ENCODE results near the gene ETV7.

- TF ChIP-seq, protein P1, sequence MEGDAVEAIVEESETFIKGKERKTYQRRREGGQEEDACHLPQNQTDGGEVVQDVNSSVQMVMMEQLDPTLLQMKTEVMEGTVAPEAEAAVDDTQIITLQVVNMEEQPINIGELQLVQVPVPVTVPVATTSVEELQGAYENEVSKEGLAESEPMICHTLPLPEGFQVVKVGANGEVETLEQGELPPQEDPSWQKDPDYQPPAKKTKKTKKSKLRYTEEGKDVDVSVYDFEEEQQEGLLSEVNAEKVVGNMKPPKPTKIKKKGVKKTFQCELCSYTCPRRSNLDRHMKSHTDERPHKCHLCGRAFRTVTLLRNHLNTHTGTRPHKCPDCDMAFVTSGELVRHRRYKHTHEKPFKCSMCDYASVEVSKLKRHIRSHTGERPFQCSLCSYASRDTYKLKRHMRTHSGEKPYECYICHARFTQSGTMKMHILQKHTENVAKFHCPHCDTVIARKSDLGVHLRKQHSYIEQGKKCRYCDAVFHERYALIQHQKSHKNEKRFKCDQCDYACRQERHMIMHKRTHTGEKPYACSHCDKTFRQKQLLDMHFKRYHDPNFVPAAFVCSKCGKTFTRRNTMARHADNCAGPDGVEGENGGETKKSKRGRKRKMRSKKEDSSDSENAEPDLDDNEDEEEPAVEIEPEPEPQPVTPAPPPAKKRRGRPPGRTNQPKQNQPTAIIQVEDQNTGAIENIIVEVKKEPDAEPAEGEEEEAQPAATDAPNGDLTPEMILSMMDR (IDR thresholded peaks at IDR 0.05), result no peak
- TF ChIP-seq POLR2A (IDR thresholded peaks at IDR 0.05), result no peak
These were observed 44.3 kb downstream of the ETV7 start for GRCh38 chr6:36343109-36343680.
